ENCODE data around the gene CP. TPM values are rescaled to one million over a fixed set of nuclear protein-coding genes. Genes with fewer than 3 reads are reported as not detected.

Gene CP
- polyA plus RNA-seq, 3 donors = 0.04 TPM; not detected in 2

DNA sequence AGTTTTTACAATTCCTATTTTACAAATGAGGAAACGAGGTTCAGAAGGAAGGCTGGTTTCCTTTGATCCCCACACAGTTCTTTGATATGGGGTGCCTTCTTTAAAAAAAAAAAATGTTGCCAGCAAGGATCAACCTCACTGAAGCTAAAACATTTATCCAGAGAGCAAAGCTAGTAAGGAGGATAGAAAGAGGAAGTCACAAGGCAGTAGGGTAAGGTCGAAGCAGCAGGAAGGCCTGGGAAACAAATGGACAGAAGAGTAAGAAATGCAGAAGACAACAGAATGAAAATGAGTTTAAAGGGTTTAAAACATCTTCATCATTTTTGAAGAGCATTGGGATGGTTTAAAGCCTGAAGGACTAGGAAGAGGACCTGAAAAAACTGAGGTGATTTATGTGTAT lies 30.6 kb upstream of the CP start:
- H3K4me1 ChIP-seq (ENCODE audit: control insufficient read depth in 1 of 2, insufficient read depth in 2 of 2, low read length in 2 of 2) = peaks cover 0 to 14% of the 10 kb centered on the region in 2 donors
- 0% methylated on average over 1 of the region's 2 CpGs for WGBS (ENCODE audit: insufficient coverage)
- TF ChIP-seq, protein P1, sequence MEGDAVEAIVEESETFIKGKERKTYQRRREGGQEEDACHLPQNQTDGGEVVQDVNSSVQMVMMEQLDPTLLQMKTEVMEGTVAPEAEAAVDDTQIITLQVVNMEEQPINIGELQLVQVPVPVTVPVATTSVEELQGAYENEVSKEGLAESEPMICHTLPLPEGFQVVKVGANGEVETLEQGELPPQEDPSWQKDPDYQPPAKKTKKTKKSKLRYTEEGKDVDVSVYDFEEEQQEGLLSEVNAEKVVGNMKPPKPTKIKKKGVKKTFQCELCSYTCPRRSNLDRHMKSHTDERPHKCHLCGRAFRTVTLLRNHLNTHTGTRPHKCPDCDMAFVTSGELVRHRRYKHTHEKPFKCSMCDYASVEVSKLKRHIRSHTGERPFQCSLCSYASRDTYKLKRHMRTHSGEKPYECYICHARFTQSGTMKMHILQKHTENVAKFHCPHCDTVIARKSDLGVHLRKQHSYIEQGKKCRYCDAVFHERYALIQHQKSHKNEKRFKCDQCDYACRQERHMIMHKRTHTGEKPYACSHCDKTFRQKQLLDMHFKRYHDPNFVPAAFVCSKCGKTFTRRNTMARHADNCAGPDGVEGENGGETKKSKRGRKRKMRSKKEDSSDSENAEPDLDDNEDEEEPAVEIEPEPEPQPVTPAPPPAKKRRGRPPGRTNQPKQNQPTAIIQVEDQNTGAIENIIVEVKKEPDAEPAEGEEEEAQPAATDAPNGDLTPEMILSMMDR (IDR thresholded peaks at IDR 0.05) = no peak
- H2AFZ ChIP-seq (ENCODE audit: insufficient read depth, low read depth, low read length, poor library complexity, severe bottlenecking) = no peak overlapping the region
- H3K4me3 ChIP-seq (replicated peaks in 1 of 3; ENCODE audit: low read depth in 2 of 3, low read length in 3 of 3) = no peak overlapping the region
- H4K20me1 ChIP-seq (ENCODE audit: insufficient read depth, low read length) = no peaks in the 10 kb centered on the region
- no peak overlapping the region for H3K4me2 ChIP-seq (replicated peaks; ENCODE audit: extremely low read depth, low read length, poor library complexity, severe bottlenecking)
- no peaks in the 10 kb centered on the region for H3K9me3 ChIP-seq (replicated peaks in 1 of 2; ENCODE audit: control insufficient read depth in 1 of 2, insufficient read depth in 1 of 2, low read length in 2 of 2)
- no peak overlapping the region for H3K27ac ChIP-seq (ENCODE audit: low read depth in 1 of 2, low read length in 2 of 2)
- Mint-ChIP-seq H3K9me3 (peaks cover 0 to 2% (median 0%) of the 10 kb centered on the region in 7 donors), H3K27ac (peak overlapping the region in 3 of 7 donors; percentile 0 to 62 (median 38)), H3K36me3 (no peaks in the 10 kb centered on the region), H3K4me1 (peaks cover 10% of the 10 kb centered on the region), H3K27me3 (ENCODE audit: low read depth in 3 of 3) (peaks cover 0 to 12% (median 3%) of the 10 kb centered on the region in 3 donors), H3K4me3 (no peak overlapping the region)
- H3K79me2 ChIP-seq (ENCODE audit: insufficient read depth, low read length) = no peaks in the 10 kb centered on the region
- DNase-seq = no peak
- H3K9ac ChIP-seq (ENCODE audit: insufficient read depth, low read length, poor library complexity, severe bottlenecking) = no peak overlapping the region
- no peaks in the 10 kb centered on the region for H3K36me3 ChIP-seq (replicated peaks in 1 of 2; ENCODE audit: control insufficient read depth in 1 of 2, insufficient read depth in 2 of 2, low read length in 2 of 2)
- no peaks in the 10 kb centered on the region for H3K27me3 ChIP-seq (ENCODE audit: control insufficient read depth in 2 of 2, insufficient read depth in 2 of 2, low read length in 2 of 2)
- intact Hi-C loops (cut with micrococcal nuclease) = no loop called here

DNA sequence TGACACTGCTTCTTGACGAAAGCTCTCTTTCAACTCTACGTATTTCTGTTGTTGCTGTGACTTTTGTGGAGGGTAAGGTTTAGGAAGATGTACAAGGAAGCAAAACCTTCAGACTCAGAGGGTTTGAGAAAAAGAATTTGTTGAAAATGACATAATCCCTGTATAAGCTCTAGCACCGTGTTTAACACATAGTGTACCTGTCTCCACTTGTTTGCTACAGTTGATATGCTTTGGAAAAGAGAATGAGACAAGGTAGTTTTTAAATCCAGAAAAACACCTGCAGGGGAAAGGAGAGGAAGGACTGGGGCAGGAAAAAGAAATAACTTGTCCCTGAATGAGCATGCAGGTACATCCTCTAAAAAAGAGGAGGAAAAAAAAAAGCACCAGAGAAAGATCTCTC lies 29.6 kb upstream of the CP start:
- peaks cover 0 to 9% (median 3%) of the 10 kb centered on the region in 3 donors for H3K27me3 Mint-ChIP-seq (ENCODE audit: low read depth in 3 of 3)
- peaks cover 0 to 2% (median 0%) of the 10 kb centered on the region in 7 donors for H3K9me3 Mint-ChIP-seq
- H3K27ac Mint-ChIP-seq = no peak overlapping the region
- Histone ChIP-seq H3K79me2 (ENCODE audit: insufficient read depth, low read length) (no peaks in the 10 kb centered on the region), H3K36me3 (replicated peaks in 1 of 2; ENCODE audit: control insufficient read depth in 1 of 2, insufficient read depth in 2 of 2, low read length in 2 of 2) (no peaks in the 10 kb centered on the region), H3K27me3 (ENCODE audit: control insufficient read depth in 2 of 2, insufficient read depth in 2 of 2, low read length in 2 of 2) (no peaks in the 10 kb centered on the region), H2AFZ (ENCODE audit: insufficient read depth, low read depth, low read length, poor library complexity, severe bottlenecking) (no peak overlapping the region), H4K20me1 (ENCODE audit: insufficient read depth, low read length) (no peaks in the 10 kb centered on the region), H3K27ac (ENCODE audit: low read depth in 1 of 2, low read length in 2 of 2) (no peak overlapping the region), H3K9ac (ENCODE audit: insufficient read depth, low read length, poor library complexity, severe bottlenecking) (no peak overlapping the region), H3K4me1 (ENCODE audit: control insufficient read depth in 1 of 2, insufficient read depth in 2 of 2, low read length in 2 of 2) (peaks cover 7 to 19% of the 10 kb centered on the region in 2 donors), H3K4me2 (replicated peaks; ENCODE audit: extremely low read depth, low read length, poor library complexity, severe bottlenecking) (no peak overlapping the region), H3K4me3 (replicated peaks in 1 of 3; ENCODE audit: low read depth in 2 of 3, low read length in 3 of 3) (no peak overlapping the region), H3K9me3 (replicated peaks in 1 of 2; ENCODE audit: control insufficient read depth in 1 of 2, insufficient read depth in 1 of 2, low read length in 2 of 2) (no peaks in the 10 kb centered on the region)
- intact Hi-C loops (cut with micrococcal nuclease) = no loop called here
- DNase-seq = no peak
- no peak overlapping the region for H3K4me3 Mint-ChIP-seq
- peaks cover 14% of the 10 kb centered on the region for H3K4me1 Mint-ChIP-seq
- no CpG with 5 or more reads among the region's 3 CpGs for WGBS (ENCODE audit: insufficient coverage)
- TF ChIP-seq, protein P1 (IDR thresholded peaks at IDR 0.05) = no peak
- no peaks in the 10 kb centered on the region for H3K36me3 Mint-ChIP-seq

Measured in CD14-positive monocyte (primary cell).